8988T (cell line): Measurements from ENCODE around the gene RASAL3.
A peak's percentile ranks its signal among the peaks of the same experiment; 100 is the strongest.
"Not testable (repeated sequence)": the region's sequence is repeated elsewhere in the genome, so short reads cannot be mapped to it uniquely, and the experiment has no call there.

ENCODE experiments used
- DNase-seq: peaks from one replicate; pipeline ENCODE4 v3.0.0; 2011

The RASAL3 gene

DNA sequence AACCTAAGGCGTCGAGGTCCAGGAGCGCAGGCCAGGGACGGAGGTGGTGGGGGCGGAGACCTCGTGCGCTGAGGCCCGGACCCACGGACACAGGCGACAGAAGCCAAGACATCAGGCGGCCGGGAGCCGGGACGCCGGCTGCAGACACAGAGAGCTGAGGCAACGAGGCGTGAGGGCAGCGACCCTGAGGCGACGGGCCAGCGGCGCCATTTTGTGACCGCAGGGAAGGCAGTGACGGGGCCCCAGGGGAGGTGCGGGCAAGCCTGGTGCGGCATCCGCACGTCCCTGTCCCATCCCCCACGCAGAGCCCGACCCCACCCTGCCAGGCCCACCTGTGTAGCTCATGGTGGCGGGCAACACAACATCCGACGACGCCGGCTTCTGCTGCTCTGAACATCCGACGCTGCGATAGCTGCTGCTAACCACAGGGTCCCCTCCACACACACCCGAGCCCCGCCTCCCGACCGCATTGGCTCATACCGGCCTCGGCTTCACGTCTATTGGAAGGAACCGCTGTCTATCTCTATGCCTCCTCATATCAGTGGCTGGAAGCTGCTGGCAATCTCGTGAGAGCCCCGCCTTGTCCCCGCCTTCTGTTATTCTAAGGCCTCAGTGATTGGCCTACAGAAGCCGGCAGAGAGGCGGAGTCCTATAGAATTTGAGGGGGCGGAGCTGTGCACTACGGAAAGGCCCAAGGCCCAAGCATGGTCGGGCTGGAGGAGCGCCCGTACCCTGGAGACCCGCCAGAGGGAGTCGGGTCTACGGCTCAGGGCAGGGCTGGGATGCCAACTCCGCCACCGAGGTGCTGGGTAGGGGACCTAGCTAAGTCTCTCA is 45.5 kb downstream of the RASAL3 start, which contains the start of gene AKAP8L:
Gene AKAP8L (minus strand): TSS at position 410 of the 834 bp plus-strand sequence. CDS start 65 bp downstream, at position 345.
- peak; percentile 93 for DNase-seq

- DNase-seq = no peak
Observed at GRCh38 chr19:15418231-15418578, 46.1 kb downstream of the RASAL3 start.

DNA sequence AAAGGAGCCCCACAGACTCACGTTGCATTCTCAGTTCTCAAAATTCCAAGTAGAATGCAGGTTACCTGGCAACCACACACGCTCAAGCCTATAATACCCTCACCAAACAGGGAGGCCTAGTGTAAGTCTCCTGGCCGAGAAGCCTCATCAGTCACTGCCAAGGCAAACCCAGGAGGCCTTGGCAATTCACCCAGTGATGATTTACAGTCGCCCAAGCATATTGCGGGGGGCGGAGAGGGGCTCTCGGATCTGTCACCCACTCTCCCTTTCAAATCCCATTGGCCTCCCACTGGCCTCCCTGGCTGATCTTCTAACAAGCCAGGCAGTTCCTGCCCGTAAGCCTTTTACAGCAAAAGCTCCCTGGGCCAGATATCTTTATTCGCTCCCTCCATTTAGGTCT is 46.6 kb downstream of the RASAL3 start:
- no peak for DNase-seq

GRCh38 chr19:15412832-15413231 is 51.5 kb downstream of the RASAL3 start:
- no peak for DNase-seq

DNA sequence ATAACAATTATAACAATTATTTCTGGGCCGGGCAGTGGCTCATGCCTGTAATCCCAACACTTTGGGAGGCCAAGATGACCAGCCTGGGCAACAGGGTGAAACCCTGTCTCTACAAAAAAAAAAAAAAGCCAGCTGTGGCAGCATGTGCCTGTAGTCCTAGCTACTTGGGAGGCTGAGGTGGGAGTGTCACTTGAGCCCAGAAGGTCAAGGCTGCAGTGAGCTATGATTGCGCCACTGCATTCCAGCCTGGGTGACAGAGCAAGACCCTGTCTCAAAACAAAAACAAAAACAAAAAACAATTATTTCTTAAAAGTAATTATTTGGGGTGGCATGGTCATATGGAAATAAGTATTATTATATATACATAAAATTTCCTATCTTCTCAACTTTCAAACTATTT is 53.0 kb downstream of the RASAL3 start:
- DNase-seq = not testable (repeated sequence)

DNA sequence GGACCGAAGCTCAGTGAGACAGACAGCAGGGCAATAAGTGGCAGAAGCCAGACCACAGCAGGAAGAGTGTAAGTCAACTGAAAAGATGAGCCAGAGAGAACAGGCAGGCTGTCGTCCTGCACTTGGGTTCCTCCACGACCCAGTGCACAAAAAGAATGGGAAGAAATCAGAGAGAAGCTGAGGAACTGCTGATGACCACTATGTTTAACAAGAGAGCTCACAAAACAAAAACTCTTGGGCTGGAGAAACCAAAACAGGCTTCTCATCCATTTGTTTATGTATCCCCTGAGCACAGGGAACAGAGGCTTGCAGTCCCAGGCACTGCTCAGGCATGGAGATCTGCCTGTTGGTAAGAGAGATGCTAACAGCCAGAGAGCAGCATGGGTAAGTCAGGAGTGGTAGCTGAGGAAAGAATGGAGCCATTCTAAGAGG is 59.5 kb downstream of the RASAL3 start:
- DNase-seq = no peak

GRCh38 chr19:15404097-15404779 is 60.1 kb downstream of the RASAL3 start:
- DNase-seq = no peak

- no peak for DNase-seq
Observed at GRCh38 chr19:15403151-15403531, 61.2 kb downstream of the RASAL3 start.

DNA sequence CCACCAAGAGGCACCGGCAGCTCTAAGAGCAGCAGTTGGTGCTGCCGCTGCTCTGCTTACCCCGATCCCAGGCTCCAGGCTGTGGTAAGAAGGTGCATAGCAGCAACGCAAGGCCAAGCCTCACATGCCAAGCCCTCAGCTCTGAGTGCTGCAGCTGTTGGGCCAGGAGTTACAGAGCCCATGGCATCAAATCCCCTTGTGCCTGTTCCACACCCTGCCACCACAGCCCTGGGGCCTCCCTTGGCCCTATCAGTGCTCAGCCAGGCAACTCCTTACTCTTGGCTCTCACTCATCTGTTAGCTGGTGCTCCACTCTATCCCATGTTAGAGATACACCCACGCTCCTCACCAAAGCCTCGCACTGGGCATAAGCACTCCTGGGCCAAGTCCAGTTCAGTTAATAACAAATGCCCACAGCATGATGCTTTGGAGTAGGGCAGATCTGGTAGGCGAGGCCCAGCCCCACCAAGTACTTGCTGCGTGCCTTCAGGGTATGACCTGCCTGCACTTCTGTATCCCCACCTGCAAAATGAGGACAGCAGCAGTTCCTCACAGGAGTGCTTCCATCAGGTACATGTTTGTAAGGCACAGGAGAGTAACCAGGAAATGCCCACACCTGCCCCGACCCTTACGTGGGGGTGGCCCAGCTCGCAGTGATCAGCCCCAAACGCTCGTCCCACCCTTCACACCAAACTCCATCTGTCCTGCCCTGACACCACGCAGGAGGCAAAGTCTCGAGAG is 61.8 kb downstream of the RASAL3 start:
- no peak for DNase-seq
